ENCODE measurements around the gene MKLN1. TPM values are rescaled to one million over a fixed set of nuclear protein-coding genes. Genes with fewer than 3 reads are reported as not detected.

The MKLN1 gene
- total RNA-seq, 1 experiment from 2014 or later, result 25.1 TPM

GRCh38 chr7:131354390-131354789 lies 26.7 kb downstream of the MKLN1 start:
- DNase-seq (ENCODE audit: low spot score), result no peak

- DNase-seq (ENCODE audit: low spot score), result no peak
These were observed 28.5 kb downstream of the MKLN1 start for GRCh38 chr7:131355917-131356777.

GRCh38 chr7:131357282-131357880 lies 29.7 kb downstream of the MKLN1 start:
- DNase-seq (ENCODE audit: low spot score), result no peak

DNA sequence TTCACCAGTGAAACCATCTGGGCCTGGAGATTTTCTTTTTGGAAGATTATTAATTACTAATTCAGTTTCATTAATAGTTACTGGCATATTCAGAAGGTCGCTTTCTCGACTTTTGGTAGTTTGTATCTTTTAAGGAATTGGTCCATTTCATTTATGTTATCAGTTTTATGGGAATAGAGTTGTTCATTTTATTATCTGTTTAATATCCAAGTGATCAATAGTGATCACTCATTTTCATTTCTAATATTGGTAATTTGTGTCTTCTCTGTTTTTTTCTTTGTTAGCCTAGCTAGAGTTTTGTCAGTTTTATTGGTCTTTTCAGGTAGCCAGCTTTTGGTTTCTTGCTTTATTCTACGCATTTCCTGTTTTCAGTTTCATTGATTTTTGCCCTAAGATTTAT lies 31.0 kb downstream of the MKLN1 start:
- no peak for DNase-seq (ENCODE audit: low spot score)

DNA sequence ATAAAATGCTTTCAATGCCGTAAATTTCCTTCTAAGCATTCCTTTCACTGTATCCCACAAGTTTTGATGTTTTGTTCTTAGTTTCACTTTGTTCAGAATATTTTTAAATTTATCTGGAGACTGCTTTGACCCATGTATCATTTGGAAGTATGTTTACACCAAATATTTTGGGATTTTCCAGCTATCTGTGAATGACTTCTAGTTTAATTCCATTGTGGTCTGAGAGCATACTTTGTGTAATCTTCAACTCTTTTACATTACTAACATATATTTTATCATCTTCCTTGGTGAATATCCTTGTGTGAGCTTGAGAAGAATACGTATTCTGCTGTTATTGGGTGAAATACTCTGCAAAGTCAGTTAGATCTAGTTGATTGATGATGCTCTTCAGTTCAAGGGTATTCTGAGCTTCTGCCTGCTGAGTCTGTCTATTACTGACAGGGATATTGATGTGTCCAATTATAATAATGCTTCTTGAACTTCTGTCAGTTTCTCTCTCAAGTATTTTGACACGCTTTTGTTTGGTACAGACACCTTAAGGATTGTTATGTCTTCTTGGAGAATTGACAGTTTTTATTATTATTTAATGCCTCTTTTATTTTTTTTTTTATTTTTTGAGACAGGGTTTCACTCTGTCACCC lies 31.6 kb downstream of the MKLN1 start:
- no peak for DNase-seq (ENCODE audit: low spot score)

GRCh38 chr7:131363719-131364118 lies 36.0 kb downstream of the MKLN1 start:
- DNase-seq (ENCODE audit: low spot score), result no peak

DNA sequence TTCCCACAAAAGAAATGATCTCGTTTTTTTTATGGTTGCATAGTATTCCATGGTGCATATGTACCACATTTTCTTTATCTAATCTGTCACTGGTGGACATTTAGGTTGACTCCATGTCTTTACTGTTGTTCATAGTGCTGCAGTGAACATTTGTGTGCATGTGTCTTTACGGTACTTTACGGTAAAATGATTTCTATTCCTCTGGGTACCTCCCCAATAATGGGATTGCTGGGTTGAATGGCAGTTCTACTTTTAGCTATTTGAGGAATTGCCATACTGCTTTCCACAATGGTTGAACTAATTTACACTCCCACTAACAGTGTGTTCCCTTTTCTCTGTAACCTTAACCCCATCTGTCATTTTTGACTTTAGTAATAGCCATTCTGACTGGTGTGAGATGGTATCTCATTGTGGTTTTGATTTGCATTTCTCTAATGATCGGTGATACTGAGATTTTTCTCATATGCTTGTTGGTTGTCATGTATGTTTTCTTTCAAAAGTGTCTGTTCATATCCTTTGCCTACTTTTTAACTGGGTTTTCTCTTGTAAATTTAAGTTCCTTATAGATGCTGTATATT lies 37.2 kb downstream of the MKLN1 start:
- no peak for DNase-seq (ENCODE audit: low spot score)

GRCh38 chr7:131365838-131366237 lies 38.2 kb downstream of the MKLN1 start:
- no peak for DNase-seq (ENCODE audit: low spot score)

DNA sequence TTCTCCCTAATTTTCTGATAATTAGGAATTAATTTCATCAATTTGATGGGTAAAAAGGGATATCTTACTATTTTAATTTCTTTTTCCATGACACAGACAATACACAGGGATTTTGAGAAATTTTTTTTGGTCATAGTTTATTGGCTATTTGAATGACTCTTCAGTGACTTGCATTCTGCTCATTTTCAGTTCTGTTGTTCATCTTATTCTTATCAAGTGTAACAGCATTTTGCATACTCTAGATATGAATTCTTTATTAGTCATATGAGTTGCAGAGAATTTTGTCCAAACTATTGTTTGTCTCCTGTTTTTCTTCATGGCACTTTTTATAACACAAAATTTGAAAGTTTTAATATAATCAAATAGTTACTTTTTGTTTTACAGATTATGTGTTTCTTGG lies 41.7 kb downstream of the MKLN1 start:
- no peak for DNase-seq (ENCODE audit: low spot score)

DNA sequence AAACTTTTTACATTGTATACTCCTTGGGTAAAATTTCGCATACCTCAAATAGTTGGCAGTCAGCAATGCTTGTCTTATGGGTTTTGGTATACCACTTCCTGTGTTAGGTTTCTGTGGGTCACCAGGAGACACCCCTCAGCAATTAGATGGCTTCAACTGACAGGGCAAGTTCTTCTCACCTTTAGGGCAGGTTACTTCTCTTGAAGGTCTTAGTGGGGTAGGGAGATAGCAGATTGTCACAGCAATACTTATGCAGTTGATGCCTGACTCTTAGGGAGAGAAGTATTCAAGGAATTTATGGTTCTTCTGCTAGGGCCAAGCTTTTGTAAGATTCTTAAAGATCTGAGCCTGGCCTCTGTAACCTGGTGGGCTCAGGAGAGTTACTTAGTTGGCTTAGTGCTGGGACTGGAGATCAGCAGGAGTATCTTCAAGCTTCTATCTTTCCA lies 42.9 kb downstream of the MKLN1 start:
- peak; percentile 83 for DNase-seq (ENCODE audit: low spot score)

DNA sequence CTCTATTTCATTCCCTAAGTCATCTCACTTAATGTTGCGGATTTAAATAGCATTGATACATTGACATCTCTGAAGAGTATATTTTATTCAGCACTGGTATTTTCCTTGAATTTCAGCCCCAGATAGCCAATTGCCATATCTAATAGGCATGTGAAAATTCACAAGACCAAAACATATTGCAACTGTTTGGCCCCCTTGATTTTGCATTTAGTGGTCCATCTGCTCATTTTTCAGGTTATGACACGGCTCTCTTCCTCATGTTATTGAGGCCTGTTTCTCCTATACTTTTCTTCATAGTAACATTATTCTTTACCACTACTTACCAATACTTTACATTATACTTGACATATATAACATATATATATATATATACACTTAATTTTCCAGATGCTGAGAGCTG lies 43.7 kb downstream of the MKLN1 start:
- no peak for DNase-seq (ENCODE audit: low spot score)

DNA sequence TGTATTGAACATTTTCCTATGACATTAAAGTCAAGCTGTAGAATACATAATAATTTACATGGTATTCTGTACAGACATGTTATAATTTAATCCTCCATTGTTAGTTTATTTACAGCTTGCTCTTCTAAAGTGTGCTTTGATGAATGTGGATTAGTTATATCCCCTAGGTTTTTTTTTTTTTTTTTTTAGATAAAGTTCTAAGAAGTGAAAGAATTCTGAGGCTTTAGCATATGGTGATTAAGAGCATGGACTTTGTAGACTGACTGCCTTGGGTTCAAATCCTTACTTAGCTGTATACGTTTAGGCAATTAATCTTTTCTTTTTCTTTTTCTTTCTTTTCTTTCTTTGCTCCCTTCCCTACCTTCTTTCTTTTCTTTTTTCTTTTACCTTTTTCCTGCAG lies 44.9 kb downstream of the MKLN1 start:
- no peak for DNase-seq (ENCODE audit: low spot score)

- DNase-seq (ENCODE audit: low spot score), result no peak
These were observed 47.1 kb downstream of the MKLN1 start for GRCh38 chr7:131374821-131375220.

- peak; percentile 12 for DNase-seq (ENCODE audit: low spot score)
These were observed 53.6 kb downstream of the MKLN1 start for GRCh38 chr7:131381069-131381838.

- DNase-seq (ENCODE audit: low spot score), result peak; percentile 15
These were observed 56.0 kb downstream of the MKLN1 start for GRCh38 chr7:131383417-131384285.

DNA sequence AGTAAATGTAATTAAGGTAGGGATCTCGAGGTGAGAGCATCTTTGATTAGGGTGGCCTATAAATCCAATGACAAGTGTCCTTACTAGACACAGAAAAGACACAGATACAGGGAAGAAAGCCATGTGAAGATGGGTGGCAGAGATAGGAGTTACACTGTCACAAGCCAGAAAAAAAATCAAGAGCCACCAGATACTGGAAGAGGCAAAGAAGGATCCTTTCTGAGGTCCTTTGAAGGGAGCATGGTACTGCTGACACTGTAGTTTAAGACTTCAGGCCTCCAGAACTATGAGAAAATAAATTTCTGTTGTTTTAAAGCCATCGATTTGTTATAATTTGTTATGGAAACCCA lies 56.6 kb downstream of the MKLN1 start:
- no peak for DNase-seq (ENCODE audit: low spot score)

DNA sequence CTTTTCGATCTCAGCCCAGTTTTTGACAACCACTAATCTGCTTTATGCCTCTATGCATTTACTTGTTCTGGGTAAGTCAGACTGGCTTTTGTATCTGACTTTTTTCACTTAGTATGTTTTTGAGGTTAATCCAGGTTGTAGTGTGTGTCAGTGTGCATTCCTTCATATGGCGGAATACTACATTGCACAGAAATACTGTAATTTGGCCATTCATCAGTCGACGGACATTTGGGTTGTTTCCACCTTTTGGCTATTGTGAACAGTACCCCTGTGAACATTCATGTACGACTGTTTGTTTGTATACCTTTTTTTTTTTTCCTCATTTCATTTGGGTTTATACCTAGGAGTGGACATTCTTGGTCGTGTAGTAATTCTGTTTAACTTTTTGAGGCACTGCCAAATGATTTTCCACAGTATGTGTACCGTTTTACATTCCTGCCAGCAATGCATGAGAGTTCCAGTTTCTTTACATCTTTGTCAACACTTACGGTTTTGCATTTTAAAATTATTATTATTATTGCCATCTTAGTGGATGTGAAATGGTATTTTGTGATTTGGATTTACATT lies 57.4 kb downstream of the MKLN1 start:
- DNase-seq (ENCODE audit: low spot score), result peak; percentile 14

GRCh38 chr7:131388126-131388525 lies 60.5 kb downstream of the MKLN1 start:
- no peak for DNase-seq (ENCODE audit: low spot score)

GRCh38 chr7:131390275-131390674 lies 62.6 kb downstream of the MKLN1 start:
- DNase-seq (ENCODE audit: low spot score), result no peak

- DNase-seq (ENCODE audit: low spot score), result no peak
These were observed 63.5 kb downstream of the MKLN1 start for GRCh38 chr7:131391145-131391544.
